Breast epithelium (tissue), 3 donors: ENCODE results near the gene ARHGAP15.

Source experiments
- CTCF ChIP-seq, 3 donors: fragments of 450-650 bp; IDR thresholded peaks; one replicate each; pipeline ENCODE4 v1.5.1; 2016 to 2017; ENCODE audit warnings: antibody characterized with exemption in 3 of 3, mild to moderate bottlenecking in 3 of 3, moderate library complexity in 3 of 3
- POLR2A ChIP-seq: fragments of 450-650 bp; IDR thresholded peaks from one replicate; pipeline ENCODE4 v1.6.1; 2016; ENCODE audit warnings: antibody characterized with exemption, mild to moderate bottlenecking, moderate library complexity

DNA sequence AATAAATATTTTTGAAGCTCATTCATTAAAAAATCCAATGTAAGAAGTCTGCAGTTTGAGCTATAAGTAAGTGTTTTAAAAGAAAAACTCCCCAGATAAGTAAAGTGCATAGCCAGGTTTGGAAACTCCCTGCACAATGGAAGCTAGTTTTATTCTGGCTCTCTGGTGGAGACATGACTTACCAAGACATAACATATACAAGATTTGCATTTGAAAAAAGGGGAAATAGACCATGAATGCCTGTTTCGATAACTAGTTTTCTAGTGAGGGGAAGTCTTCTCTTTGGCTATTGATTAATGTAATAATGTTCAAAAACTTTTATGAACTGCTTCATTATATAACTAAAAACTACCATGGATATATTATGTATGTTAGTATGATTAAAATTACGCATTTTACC, 435.2 kb downstream of the ARHGAP15 start:
- no peak for TF ChIP-seq CTCF (IDR thresholded peaks at IDR 0.05)
- no peak for TF ChIP-seq POLR2A
